Esophagus muscularis mucosa (tissue), 4 donors: ENCODE measurements around the gene IFNL2.

Source experiments
- EP300 ChIP-seq: sonication (generic); formaldehyde crosslinking; IDR thresholded peaks from one replicate; pipeline ENCODE4 v1.6.1; 2017; ENCODE audit warnings: antibody characterized with exemption
- POLR2A ChIP-seq: fragments of 450-650 bp; IDR thresholded peaks from one replicate; pipeline ENCODE4 v1.6.1; 2017; ENCODE audit warnings: antibody characterized with exemption, moderate library complexity, mild to moderate bottlenecking, low read depth
- POLR2AphosphoS5 ChIP-seq, 2 donors: sonication (generic); formaldehyde crosslinking; IDR thresholded peaks; one replicate each; pipeline ENCODE4 v1.6.1; 2017; ENCODE audit warnings: antibody characterized with exemption in 2 of 2
- TF ChIP-seq, protein P1 (sequence below), 3 experiments: fragments of 200-600 bp in 2 of 3; fragments of 450-650 bp in 1 of 3; sonication (generic) in 2 of 3; IDR thresholded peaks; one replicate each; pipeline ENCODE4 v1.5.1; 2017 to 2019; ENCODE audit warnings: antibody characterized with exemption in 3 of 3, mild to moderate bottlenecking in 2 of 3, moderate library complexity in 1 of 3

- TF ChIP-seq POLR2A (no peak), POLR2AphosphoS5 (IDR thresholded peaks at IDR 0.05) (no peak), EP300 (no peak)
- TF ChIP-seq, protein P1, sequence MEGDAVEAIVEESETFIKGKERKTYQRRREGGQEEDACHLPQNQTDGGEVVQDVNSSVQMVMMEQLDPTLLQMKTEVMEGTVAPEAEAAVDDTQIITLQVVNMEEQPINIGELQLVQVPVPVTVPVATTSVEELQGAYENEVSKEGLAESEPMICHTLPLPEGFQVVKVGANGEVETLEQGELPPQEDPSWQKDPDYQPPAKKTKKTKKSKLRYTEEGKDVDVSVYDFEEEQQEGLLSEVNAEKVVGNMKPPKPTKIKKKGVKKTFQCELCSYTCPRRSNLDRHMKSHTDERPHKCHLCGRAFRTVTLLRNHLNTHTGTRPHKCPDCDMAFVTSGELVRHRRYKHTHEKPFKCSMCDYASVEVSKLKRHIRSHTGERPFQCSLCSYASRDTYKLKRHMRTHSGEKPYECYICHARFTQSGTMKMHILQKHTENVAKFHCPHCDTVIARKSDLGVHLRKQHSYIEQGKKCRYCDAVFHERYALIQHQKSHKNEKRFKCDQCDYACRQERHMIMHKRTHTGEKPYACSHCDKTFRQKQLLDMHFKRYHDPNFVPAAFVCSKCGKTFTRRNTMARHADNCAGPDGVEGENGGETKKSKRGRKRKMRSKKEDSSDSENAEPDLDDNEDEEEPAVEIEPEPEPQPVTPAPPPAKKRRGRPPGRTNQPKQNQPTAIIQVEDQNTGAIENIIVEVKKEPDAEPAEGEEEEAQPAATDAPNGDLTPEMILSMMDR (IDR thresholded peaks at IDR 0.05), result no peak
These were observed 6.5 kb upstream of the IFNL2 start for GRCh38 chr19:39261704-39262103.
